KMS-11 (cell line): Measurements from ENCODE around the gene SUSD2.

ENCODE experiments used
- H2AFZ ChIP-seq: fragments of 200-600 bp; sonication (generic); 2 replicates; pipeline ENCODE4 v1.6.1; 2016; ENCODE audit warnings: antibody characterized with exemption, mixed run types, low read depth
- H3K27ac ChIP-seq: fragments of 200-600 bp; sonication (generic); 2 replicates; pipeline ENCODE4 v1.6.1; 2016; ENCODE audit warnings: mild to moderate bottlenecking, mixed run types
- H3K27me3 ChIP-seq: fragments of 200-600 bp; sonication (generic); 2 replicates; pipeline ENCODE4 v1.6.1; 2017; ENCODE audit warnings: mild to moderate bottlenecking, low read depth, mixed run types, moderate library complexity; ENCODE audit not compliant: insufficient read depth
- H3K36me3 ChIP-seq: fragments of 200-600 bp; sonication (generic); 2 replicates; pipeline ENCODE4 v1.6.1; 2017; ENCODE audit warnings: mild to moderate bottlenecking, mixed run types; ENCODE audit not compliant: insufficient read depth
- H3K4me1 ChIP-seq: fragments of 200-600 bp; sonication (generic); 2 replicates; pipeline ENCODE4 v1.6.1; 2016; ENCODE audit warnings: mild to moderate bottlenecking, low read depth, mixed run types; ENCODE audit not compliant: poor library complexity, severe bottlenecking
- H3K4me2 ChIP-seq: fragments of 200-600 bp; sonication (generic); 2 replicates; pipeline ENCODE4 v1.7.0; 2016; ENCODE audit warnings: mild to moderate bottlenecking, mixed run types
- H3K4me3 ChIP-seq: fragments of 200-600 bp; sonication (generic); IDR thresholded peaks from 2 replicates; pipeline ENCODE4 v1.6.1; 2017; ENCODE audit warnings: low read depth, low read length, mixed read lengths; ENCODE audit not compliant: insufficient read depth
- H3K79me2 ChIP-seq: fragments of 200-600 bp; sonication (generic); 2 replicates; pipeline ENCODE4 v1.6.1; 2016; ENCODE audit warnings: low read depth, mixed run types; ENCODE audit not compliant: insufficient read depth
- H3K9ac ChIP-seq: fragments of 200-600 bp; sonication (generic); 2 replicates; pipeline ENCODE4 v1.6.1; 2016; ENCODE audit warnings: mild to moderate bottlenecking, mixed run types
- H4K20me1 ChIP-seq: fragments of 200-600 bp; sonication (generic); 2 replicates; pipeline ENCODE4 v1.6.1; 2016; ENCODE audit warnings: mild to moderate bottlenecking, mixed run types; ENCODE audit not compliant: insufficient read depth
- CTCF ChIP-seq: fragments of 200-600 bp; sonication (generic); conservative IDR thresholded peaks from 2 replicates; pipeline ENCODE4 v1.6.1; 2017; ENCODE audit warnings: low read depth, mild to moderate bottlenecking, antibody characterized with exemption, low read length, moderate library complexity, mixed read lengths

The SUSD2 gene

GRCh38 chr22:24137595-24137994, 43.7 kb upstream of the SUSD2 start:
- Histone ChIP-seq H3K9ac (no peak overlapping the region), H3K27ac (no peak overlapping the region), H3K4me1 (peaks cover 31% of the 10 kb centered on the region), H2AFZ (no peak overlapping the region), H3K36me3 (no peaks in the 10 kb centered on the region), H4K20me1 (no peaks in the 10 kb centered on the region), H3K4me2 (no peak overlapping the region), H3K79me2 (no peaks in the 10 kb centered on the region), H3K4me3 (no peak overlapping the region), H3K27me3 (no peaks in the 10 kb centered on the region)
- no peak for TF ChIP-seq CTCF

GRCh38 chr22:24138649-24139420, 42.5 kb upstream of the SUSD2 start:
- H3K36me3 ChIP-seq: no peaks in the 10 kb centered on the region

GRCh38 chr22:24140357-24140756, 40.9 kb upstream of the SUSD2 start:
- Histone ChIP-seq H3K27ac (no peak overlapping the region; the same call in 1 of the 2 replicates), H2AFZ (no peak overlapping the region), H3K4me2 (no peak overlapping the region), H3K27me3 (no peaks in the 10 kb centered on the region), H3K4me1 (peaks cover 58% of the 10 kb centered on the region), H4K20me1 (no peaks in the 10 kb centered on the region), H3K4me3 (no peak overlapping the region), H3K9ac (no peak overlapping the region), H3K79me2 (no peaks in the 10 kb centered on the region), H3K36me3 (no peaks in the 10 kb centered on the region)
- no peak for TF ChIP-seq CTCF

More at GRCh38 chr22:24138649-24139420, 42.5 kb upstream of the SUSD2 start:
- H4K20me1 ChIP-seq: no peaks in the 10 kb centered on the region
- no peak overlapping the region for H3K9ac ChIP-seq
- no peak overlapping the region for H3K4me3 ChIP-seq
- H3K79me2 ChIP-seq: no peaks in the 10 kb centered on the region
- no peaks in the 10 kb centered on the region for H3K27me3 ChIP-seq
- H2AFZ ChIP-seq: no peak overlapping the region
- no peak for TF ChIP-seq CTCF
- H3K4me1 ChIP-seq: peaks cover 44% of the 10 kb centered on the region
- H3K4me2 ChIP-seq: no peak overlapping the region
- no peak overlapping the region for H3K27ac ChIP-seq

GRCh38 chr22:24141586-24141985, 39.7 kb upstream of the SUSD2 start:
- Histone ChIP-seq H3K79me2 (no peaks in the 10 kb centered on the region), H3K4me3 (no peak overlapping the region), H3K4me1 (peaks cover 70% of the 10 kb centered on the region), H3K9ac (no peak overlapping the region; the same call in 1 of the 2 replicates), H3K27ac (peak overlapping the region; percentile 70), H3K36me3 (no peaks in the 10 kb centered on the region), H2AFZ (no peak overlapping the region), H4K20me1 (no peaks in the 10 kb centered on the region), H3K4me2 (peak overlapping the region; percentile 46), H3K27me3 (no peaks in the 10 kb centered on the region)
- no peak for TF ChIP-seq CTCF
